Upper lobe of right lung (tissue), 1 donor: Measurements from ENCODE around the gene RPS6KA1. TPM values are rescaled to one million over a fixed set of nuclear protein-coding genes. Genes with fewer than 3 reads are reported as not detected.

ENCODE experiments used
- ATAC-seq: fragments of 200-7000 bp; cut with Tn5 transposase; one replicate; pipeline ENCODE4 v1.9.1; 2020; ENCODE audit warnings: mild to moderate bottlenecking, moderate library complexity
- DNase-seq: peaks from one replicate; pipeline ENCODE4 v3.0.0-alpha.2; 2020
- H3K27ac ChIP-seq: fragments of 200-600 bp; one replicate; pipeline ENCODE4 v1.8.0; 2022
- H3K27me3 ChIP-seq: fragments of 200-600 bp; one replicate; pipeline ENCODE4 v1.8.0; 2022; ENCODE audit warnings: mild to moderate bottlenecking
- H3K36me3 ChIP-seq: fragments of 200-600 bp; one replicate; pipeline ENCODE4 v1.8.0; 2022
- H3K4me1 ChIP-seq: fragments of 200-600 bp; one replicate; pipeline ENCODE4 v1.8.0; 2022
- H3K4me3 ChIP-seq: fragments of 200-600 bp; one replicate; pipeline ENCODE4 v1.8.0; 2022; ENCODE audit warnings: mild to moderate bottlenecking
- H3K9me3 ChIP-seq: fragments of 200-600 bp; one replicate; pipeline ENCODE4 v1.8.0; 2022
- intact Hi-C: fragments of 100-400 bp; cut with DNase I; formaldehyde crosslinking; loops from one replicate; pipeline ENCODE4 v1.11.0; 2022
- total RNA-seq: library from RNA; stranded (reverse); fragmentation: NEBNext Ultra II Directional; extraction: Animal tissue kit (Norgen Biotek cat#: 25700); gene quantifications from one replicate; pipeline ENCODE4 v1.2.1, GENCODE V29; 2021
- TF ChIP-seq, protein P1 (sequence below): fragments of 200-600 bp; IDR thresholded peaks from one replicate; pipeline ENCODE4 v1.8.0; 2022; ENCODE audit warnings: antibody characterized with exemption
- donor health status: DM: no; HTN: yes; CAD: no; lungs with severe emphysema.

Gene RPS6KA1
- total RNA-seq, 1 donor from 2014 or later: 124 TPM

DNA sequence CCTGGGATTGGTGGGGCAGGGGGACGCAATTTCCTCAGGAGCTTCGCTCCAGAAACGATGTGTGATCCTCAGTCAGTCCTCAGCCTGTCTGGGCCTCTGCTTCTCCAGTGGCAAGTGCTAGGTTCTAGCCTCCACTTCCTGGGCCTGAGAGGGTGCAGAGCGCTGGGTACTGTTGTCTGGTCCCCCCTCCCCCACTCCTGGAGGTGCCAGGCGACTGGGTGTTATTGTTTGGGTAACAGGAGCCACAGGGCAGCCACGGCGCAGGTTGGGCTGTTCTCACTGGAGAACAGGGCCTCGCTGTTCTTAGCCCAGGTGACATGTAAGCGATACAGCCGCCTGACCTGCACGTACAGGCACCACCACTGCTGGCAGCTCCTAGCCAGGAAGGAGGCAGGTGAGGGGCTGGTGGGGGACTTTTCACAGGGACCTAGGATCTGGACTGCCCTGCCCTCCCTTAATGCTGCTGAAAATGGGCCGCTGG, 2.1 kb downstream of the RPS6KA1 start:
- intact Hi-C loops: no loop called here
- DNase-seq (peak; percentile 87), ATAC-seq (peak; percentile 48)
- no peaks in the 10 kb centered on the region for H3K36me3 ChIP-seq
- peak overlapping the region; percentile 82 for H3K27ac ChIP-seq
- TF ChIP-seq, protein P1, sequence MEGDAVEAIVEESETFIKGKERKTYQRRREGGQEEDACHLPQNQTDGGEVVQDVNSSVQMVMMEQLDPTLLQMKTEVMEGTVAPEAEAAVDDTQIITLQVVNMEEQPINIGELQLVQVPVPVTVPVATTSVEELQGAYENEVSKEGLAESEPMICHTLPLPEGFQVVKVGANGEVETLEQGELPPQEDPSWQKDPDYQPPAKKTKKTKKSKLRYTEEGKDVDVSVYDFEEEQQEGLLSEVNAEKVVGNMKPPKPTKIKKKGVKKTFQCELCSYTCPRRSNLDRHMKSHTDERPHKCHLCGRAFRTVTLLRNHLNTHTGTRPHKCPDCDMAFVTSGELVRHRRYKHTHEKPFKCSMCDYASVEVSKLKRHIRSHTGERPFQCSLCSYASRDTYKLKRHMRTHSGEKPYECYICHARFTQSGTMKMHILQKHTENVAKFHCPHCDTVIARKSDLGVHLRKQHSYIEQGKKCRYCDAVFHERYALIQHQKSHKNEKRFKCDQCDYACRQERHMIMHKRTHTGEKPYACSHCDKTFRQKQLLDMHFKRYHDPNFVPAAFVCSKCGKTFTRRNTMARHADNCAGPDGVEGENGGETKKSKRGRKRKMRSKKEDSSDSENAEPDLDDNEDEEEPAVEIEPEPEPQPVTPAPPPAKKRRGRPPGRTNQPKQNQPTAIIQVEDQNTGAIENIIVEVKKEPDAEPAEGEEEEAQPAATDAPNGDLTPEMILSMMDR: no peak
- H3K4me3 ChIP-seq: peak overlapping the region; percentile 70
- peaks cover 49% of the 10 kb centered on the region for H3K4me1 ChIP-seq
- H3K9me3 ChIP-seq: no peaks in the 10 kb centered on the region
- no peaks in the 10 kb centered on the region for H3K27me3 ChIP-seq

- no peak overlapping the region for H3K27ac ChIP-seq
- no peak for DNase-seq
- ATAC-seq: no peak
- H3K27me3 ChIP-seq: no peaks in the 10 kb centered on the region
- peaks cover 5% of the 10 kb centered on the region for H3K36me3 ChIP-seq
- H3K4me3 ChIP-seq: no peak overlapping the region
- intact Hi-C loops: no loop called here
- H3K4me1 ChIP-seq: peaks cover 43% of the 10 kb centered on the region
- TF ChIP-seq, protein P1: no peak
- H3K9me3 ChIP-seq: no peaks in the 10 kb centered on the region
Observed at GRCh38 chr1:26533951-26534509, 4.5 kb downstream of the RPS6KA1 start.

DNA sequence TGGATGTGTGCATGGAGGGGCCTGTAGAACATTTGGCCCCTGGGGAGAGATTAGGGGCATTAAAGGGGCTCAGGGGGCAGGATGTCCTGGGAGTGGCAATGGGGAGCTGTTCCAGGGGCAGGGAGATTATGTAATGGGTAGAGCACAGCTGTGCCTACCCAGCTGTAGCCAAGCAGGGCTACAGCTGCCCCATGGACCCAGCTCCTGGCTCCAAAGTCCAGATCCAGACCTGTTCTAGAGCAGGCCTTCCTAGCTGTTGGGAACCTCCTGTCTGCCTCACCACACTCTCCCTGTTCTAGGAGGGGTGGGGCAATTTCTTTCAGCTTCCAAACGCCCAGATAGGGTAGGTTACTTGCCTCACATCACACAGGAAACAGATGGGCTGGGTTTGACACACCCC, 5.6 kb downstream of the RPS6KA1 start:
- TF ChIP-seq, protein P1: no peak
- DNase-seq (no peak), ATAC-seq (no peak)
- H3K27ac ChIP-seq: no peak overlapping the region
- H3K4me1 ChIP-seq: peaks cover 49% of the 10 kb centered on the region
- no peaks in the 10 kb centered on the region for H3K27me3 ChIP-seq
- H3K4me3 ChIP-seq: no peak overlapping the region
- peaks cover 5% of the 10 kb centered on the region for H3K36me3 ChIP-seq
- intact Hi-C loops: no loop called here
- no peaks in the 10 kb centered on the region for H3K9me3 ChIP-seq

- ATAC-seq: no peak
- Histone ChIP-seq H3K27me3 (no peaks in the 10 kb centered on the region), H3K4me1 (peaks cover 48% of the 10 kb centered on the region), H3K36me3 (peaks cover 5% of the 10 kb centered on the region), H3K4me3 (no peak overlapping the region), H3K27ac (no peak overlapping the region), H3K9me3 (no peaks in the 10 kb centered on the region)
- intact Hi-C loops: no loop called here
- DNase-seq: no peak
- TF ChIP-seq, protein P1: no peak
Observed at GRCh38 chr1:26536081-26536480, 6.5 kb downstream of the RPS6KA1 start.

DNA sequence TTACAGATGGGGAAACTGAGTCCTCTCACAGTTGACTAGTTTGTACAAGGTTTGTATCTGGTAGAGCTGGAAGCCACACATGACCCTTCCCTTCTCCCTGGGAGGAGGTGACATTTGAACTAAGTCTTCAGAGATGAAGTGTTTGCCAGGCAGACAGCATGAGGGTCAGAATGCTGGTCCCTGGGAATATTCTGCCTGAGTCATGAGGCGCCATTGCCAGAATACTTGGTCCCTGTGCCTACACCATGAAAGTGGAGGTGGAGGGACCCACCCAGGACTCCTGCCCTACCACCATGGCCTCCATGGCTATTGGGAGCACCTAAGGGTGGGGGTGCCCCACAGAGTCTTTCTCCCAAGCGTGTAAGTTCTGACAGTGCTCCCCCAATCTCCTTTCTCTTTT, 7.0 kb downstream of the RPS6KA1 start:
- H3K4me1 ChIP-seq: peaks cover 48% of the 10 kb centered on the region
- TF ChIP-seq, protein P1: no peak

DNA sequence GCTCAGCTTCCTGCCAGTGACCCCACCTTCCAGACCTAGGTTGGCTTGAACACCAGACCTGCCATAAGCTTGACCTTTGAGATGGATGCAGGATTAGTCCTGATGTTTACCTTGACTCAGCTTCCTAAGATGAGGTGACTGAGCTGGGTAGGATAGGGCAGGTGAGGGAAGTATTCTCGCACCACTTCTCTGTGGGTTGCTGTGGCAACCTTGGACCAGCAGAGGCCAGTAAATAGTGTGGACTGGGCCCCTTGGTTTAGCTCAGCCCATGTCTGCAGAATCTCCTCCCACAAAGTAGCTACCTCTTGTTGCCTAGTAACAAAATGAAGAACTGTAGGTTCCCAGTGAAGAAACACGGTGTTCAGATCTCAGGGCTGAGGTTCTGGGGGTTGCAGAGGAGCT, 8.4 kb downstream of the RPS6KA1 start:
- no peaks in the 10 kb centered on the region for H3K9me3 ChIP-seq
- no peaks in the 10 kb centered on the region for H3K27me3 ChIP-seq
- no peak for DNase-seq
- peaks cover 50% of the 10 kb centered on the region for H3K4me1 ChIP-seq
- ATAC-seq: peak; percentile 50
- peaks cover 5% of the 10 kb centered on the region for H3K36me3 ChIP-seq
- intact Hi-C loops: no loop called here
- TF ChIP-seq, protein P1: peak; percentile 19
- no peak overlapping the region for H3K27ac ChIP-seq
- H3K4me3 ChIP-seq: no peak overlapping the region

More for the DNA sequence above, 7.0 kb downstream of the RPS6KA1 start:
- DNase-seq: no peak
- no peak overlapping the region for H3K27ac ChIP-seq
- no peak overlapping the region for H3K4me3 ChIP-seq
- H3K27me3 ChIP-seq: no peaks in the 10 kb centered on the region
- intact Hi-C loops: no loop called here
- H3K9me3 ChIP-seq: no peaks in the 10 kb centered on the region
- ATAC-seq: no peak
- peaks cover 5% of the 10 kb centered on the region for H3K36me3 ChIP-seq
